ENCODE data around the gene PLA2R1.

DNA sequence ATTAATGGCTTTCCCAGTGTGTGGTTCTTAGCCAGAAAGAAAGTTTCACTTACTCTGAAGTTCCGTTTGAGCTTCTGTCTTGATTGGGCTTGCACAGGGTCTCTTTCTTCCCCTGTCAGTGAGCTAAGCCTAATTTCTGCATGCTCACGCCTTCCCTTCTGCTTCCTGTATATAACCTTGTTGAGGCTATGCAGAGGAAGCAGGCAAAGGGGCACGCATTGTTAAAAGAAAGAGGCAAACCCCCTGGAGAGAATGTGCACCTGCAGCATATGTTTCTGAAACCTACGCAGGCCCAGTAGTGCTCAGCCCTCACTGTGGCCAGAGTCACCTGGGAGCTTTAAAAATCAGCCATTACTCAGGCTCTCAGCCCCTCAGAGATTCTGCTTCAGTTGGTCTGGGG is 14.5 kb upstream of the PLA2R1 start:
- TF ChIP-seq, protein P1, sequence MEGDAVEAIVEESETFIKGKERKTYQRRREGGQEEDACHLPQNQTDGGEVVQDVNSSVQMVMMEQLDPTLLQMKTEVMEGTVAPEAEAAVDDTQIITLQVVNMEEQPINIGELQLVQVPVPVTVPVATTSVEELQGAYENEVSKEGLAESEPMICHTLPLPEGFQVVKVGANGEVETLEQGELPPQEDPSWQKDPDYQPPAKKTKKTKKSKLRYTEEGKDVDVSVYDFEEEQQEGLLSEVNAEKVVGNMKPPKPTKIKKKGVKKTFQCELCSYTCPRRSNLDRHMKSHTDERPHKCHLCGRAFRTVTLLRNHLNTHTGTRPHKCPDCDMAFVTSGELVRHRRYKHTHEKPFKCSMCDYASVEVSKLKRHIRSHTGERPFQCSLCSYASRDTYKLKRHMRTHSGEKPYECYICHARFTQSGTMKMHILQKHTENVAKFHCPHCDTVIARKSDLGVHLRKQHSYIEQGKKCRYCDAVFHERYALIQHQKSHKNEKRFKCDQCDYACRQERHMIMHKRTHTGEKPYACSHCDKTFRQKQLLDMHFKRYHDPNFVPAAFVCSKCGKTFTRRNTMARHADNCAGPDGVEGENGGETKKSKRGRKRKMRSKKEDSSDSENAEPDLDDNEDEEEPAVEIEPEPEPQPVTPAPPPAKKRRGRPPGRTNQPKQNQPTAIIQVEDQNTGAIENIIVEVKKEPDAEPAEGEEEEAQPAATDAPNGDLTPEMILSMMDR (IDR thresholded peaks at IDR 0.05), result no peak
- no peak for TF ChIP-seq POLR2A (IDR thresholded peaks at IDR 0.05)

All from lower leg skin (tissue), 3 donors.